GM23338 (cell line): ENCODE measurements around the gene CLNK. TPM values are rescaled to one million over a fixed set of nuclear protein-coding genes. Genes with fewer than 3 reads are reported as not detected.

Experiments
- ATAC-seq: fragments of 200-7000 bp; cut with Tn5 transposase; 3 replicates; pipeline ENCODE4 v1.9.1; 2020
- DNase-seq: peaks from one replicate; pipeline ENCODE4 v3.0.0-alpha.2; 2015; ENCODE audit warnings: low spot score
- H2AFZ ChIP-seq: fragments of 200-600 bp; sonication (generic); 2 replicates; pipeline ENCODE4 v1.8.0; 2016; ENCODE audit warnings: antibody characterized with exemption, mild to moderate bottlenecking, moderate library complexity
- H3F3A ChIP-seq: fragments of 200-600 bp; sonication (generic); replicated peaks from 2 replicates; pipeline ENCODE4 v1.8.0; 2017; ENCODE audit warnings: antibody characterized with exemption, mixed run types, low read depth
- H3K27ac ChIP-seq: fragments of 200-600 bp; sonication (generic); 2 replicates; pipeline ENCODE4 v1.6.1; 2016; ENCODE audit warnings: low read depth
- H3K27me3 ChIP-seq: fragments of 200-600 bp; sonication (generic); 2 replicates; pipeline ENCODE4 v1.8.0; 2016; ENCODE audit warnings: mild to moderate bottlenecking, mixed run types, moderate library complexity; ENCODE audit not compliant: insufficient read depth
- H3K36me3 ChIP-seq: fragments of 200-600 bp; sonication (generic); 2 replicates; pipeline ENCODE4 v1.8.0; 2016; ENCODE audit warnings: mild to moderate bottlenecking; ENCODE audit not compliant: insufficient read depth
- H3K4me1 ChIP-seq: fragments of 200-600 bp; sonication (generic); 2 replicates; pipeline ENCODE4 v1.8.0; 2016; ENCODE audit warnings: mild to moderate bottlenecking, moderate library complexity; ENCODE audit not compliant: insufficient read depth
- H3K4me2 ChIP-seq: fragments of 200-600 bp; sonication (generic); 2 replicates; pipeline ENCODE4 v1.7.1; 2017; ENCODE audit warnings: mixed run types
- H3K4me3 ChIP-seq: fragments of 200-600 bp; sonication (generic); 2 replicates; pipeline ENCODE4 v1.6.1; 2016; ENCODE audit warnings: mixed run types
- H3K79me2 ChIP-seq: fragments of 200-600 bp; sonication (generic); replicated peaks from 2 replicates; pipeline ENCODE4 v1.8.0; 2017; ENCODE audit warnings: mild to moderate bottlenecking; ENCODE audit not compliant: insufficient read depth
- H3K9me2 ChIP-seq: fragments of 200-600 bp; sonication (generic); 2 replicates; pipeline ENCODE4 v1.8.0; 2017; ENCODE audit not compliant: insufficient read depth
- H4K20me1 ChIP-seq: fragments of 200-600 bp; sonication (generic); replicated peaks from 2 replicates; pipeline ENCODE4 v1.8.0; 2017; ENCODE audit warnings: mild to moderate bottlenecking; ENCODE audit not compliant: insufficient read depth
- H3K27ac Mint-ChIP-seq: 2 replicates; pipeline ENCODE4 v1.8.0; 2020; ENCODE audit warnings: inconsistent platforms, mild to moderate bottlenecking, moderate library complexity, mixed read lengths
- H3K27me3 Mint-ChIP-seq: 3 replicates; pipeline ENCODE4 v1.8.0; 2022; ENCODE audit warnings: low read depth, mild to moderate bottlenecking, moderate library complexity, mixed read lengths, inconsistent platforms; ENCODE audit not compliant: insufficient read depth, poor library complexity
- H3K36me3 Mint-ChIP-seq: 3 replicates; pipeline ENCODE4 v1.8.0; 2021; ENCODE audit warnings: low read depth, mild to moderate bottlenecking, inconsistent platforms, moderate library complexity, mixed read lengths
- H3K4me1 Mint-ChIP-seq: 3 replicates; pipeline ENCODE4 v1.8.0; 2020; ENCODE audit warnings: mild to moderate bottlenecking, inconsistent platforms, mixed read lengths
- H3K4me3 Mint-ChIP-seq: 3 replicates; pipeline ENCODE4 v1.8.0; 2021; ENCODE audit warnings: moderate library complexity, mild to moderate bottlenecking, inconsistent platforms, mixed read lengths
- H3K9me3 Mint-ChIP-seq: 3 replicates; pipeline ENCODE4 v1.8.0; 2020; ENCODE audit warnings: moderate library complexity, mild to moderate bottlenecking, inconsistent platforms, mixed read lengths
- CREB1 ChIP-seq: fragments of 250-450 bp; sonication (Bioruptor Pico); IDR thresholded peaks from 2 replicates; pipeline ENCODE4 v1.5.0; 2020; ENCODE audit warnings: low read depth, mild to moderate bottlenecking, moderate library complexity
- CTCF ChIP-seq, 2 experiments: fragments of 200-600 bp in 1 of 2; sonication (generic) in 1 of 2; conservative IDR thresholded peaks; 2 replicates each; pipeline versions ENCODE4 v1.5.1 to v1.6.1; 2016 to 2017; ENCODE audit warnings: antibody characterized with exemption in 2 of 2, low read depth in 2 of 2, mild to moderate bottlenecking in 2 of 2, moderate library complexity in 1 of 2
- EZH2 ChIP-seq: fragments of 200-600 bp; sonication (generic); IDR thresholded peaks from one replicate; pipeline ENCODE4 v1.8.0; 2017; ENCODE audit warnings: antibody characterized with exemption, mild to moderate bottlenecking, low read depth; ENCODE audit not compliant: unreplicated experiment
- EZH2phosphoT487 ChIP-seq: fragments of 200-600 bp; sonication (generic); IDR thresholded peaks from one replicate; pipeline ENCODE4 v1.8.1; 2018; ENCODE audit warnings: antibody characterized with exemption; ENCODE audit not compliant: unreplicated experiment
- JUNB ChIP-seq: IDR thresholded peaks from one replicate; pipeline ENCODE4 v1.6.1; 2016; ENCODE audit warnings: antibody characterized with exemption; ENCODE audit not compliant: unreplicated experiment
- NANOG ChIP-seq: IDR thresholded peaks from 2 replicates; pipeline ENCODE4 v1.6.1; 2016; ENCODE audit warnings: antibody characterized with exemption, borderline replicate concordance
- POLR2AphosphoS5 ChIP-seq: IDR thresholded peaks from 2 replicates; pipeline ENCODE4 v1.6.1; 2016; ENCODE audit warnings: antibody characterized with exemption, low read depth
- STAT1 ChIP-seq: IDR thresholded peaks from one replicate; pipeline ENCODE4 v1.6.1; 2016; ENCODE audit warnings: antibody characterized with exemption; ENCODE audit not compliant: unreplicated experiment
- ZNF114 ChIP-seq: fragments of 250-450 bp; sonication (Bioruptor Pico); IDR thresholded peaks from 2 replicates; pipeline ENCODE4 v1.5.0; 2020; ENCODE audit warnings: mild to moderate bottlenecking, moderate library complexity
- ZNF331 ChIP-seq: fragments of 250-450 bp; sonication (Bioruptor Pico); IDR thresholded peaks from 2 replicates; pipeline ENCODE4 v1.5.0; 2020; ENCODE audit warnings: low read depth, mild to moderate bottlenecking, moderate library complexity
- ZNF462 ChIP-seq: fragments of 250-450 bp; sonication (Bioruptor Pico); IDR thresholded peaks from 2 replicates; pipeline ENCODE4 v1.5.0; 2020; ENCODE audit warnings: mild to moderate bottlenecking, moderate library complexity
- polyA plus RNA-seq: library from polyadenylated mRNA; unstranded; fragments of >200 nt; fragmentation: Nextera tagmentation; extraction: Ambion mirVana; gene quantifications from 2 replicates; pipeline ENCODE4 v1.2.1, GENCODE V29; 2016
- total RNA-seq: library from RNA; depleted of rRNA; stranded (reverse); fragments of >200 nt; shearing (Covaris generic); gene quantifications from 2 replicates; pipeline ENCODE4 v1.2.3, GENCODE V29; 2014

CLNK gene
- total and polyA plus RNA-seq, 2 experiments from 2014 or later, result not detected

- Histone ChIP-seq H3K27ac (no peak overlapping the region), H3K9me2 (peaks cover 2% of the 10 kb centered on the region; the same call in 1 of the 2 replicates), H3K36me3 (no peaks in the 10 kb centered on the region), H4K20me1 (no peaks in the 10 kb centered on the region), H3K4me3 (no peak overlapping the region), H3K4me1 (0 out of 2 replicates have a peak, but pooled peaks cover 4% of the 10 kb centered on the region), H3K27me3 (no peaks in the 10 kb centered on the region), H2AFZ (no peak overlapping the region), H3K4me2 (no peak overlapping the region), H3K79me2 (no peaks in the 10 kb centered on the region), H3F3A (no peaks in the 10 kb centered on the region)
- Mint-ChIP-seq H3K27me3 (peaks cover 7% of the 10 kb centered on the region), H3K4me3 (no peak overlapping the region), H3K36me3 (no peaks in the 10 kb centered on the region), H3K4me1 (peaks cover 12% of the 10 kb centered on the region), H3K9me3 (no peaks in the 10 kb centered on the region), H3K27ac (no peak overlapping the region)
- no peak for TF ChIP-seq CTCF (conservative IDR thresholded peaks at IDR 0.05; ENCODE audit: low read depth in 2 of 2)
- TF ChIP-seq ZNF331 (CRISPR knock-in tag), result no peak
- no peak for TF ChIP-seq EZH2phosphoT487
- TF ChIP-seq POLR2AphosphoS5, result no peak
- no peak for TF ChIP-seq ZNF114 (CRISPR knock-in tag)
- no peak for TF ChIP-seq CREB1 (CRISPR knock-in tag)
- ATAC-seq (no peak), DNase-seq (no peak)
Observed at GRCh38 chr4:10504570-10505179, 179.9 kb downstream of the CLNK start.

GRCh38 chr4:10502717-10503116 is 181.9 kb downstream of the CLNK start:
- H3K27ac Mint-ChIP-seq, result no peak overlapping the region
- Histone ChIP-seq H3K36me3 (no peaks in the 10 kb centered on the region), H3K4me2 (no peak overlapping the region), H3K4me3 (no peak overlapping the region), H3K27me3 (peaks cover 1% of the 10 kb centered on the region), H3F3A (no peaks in the 10 kb centered on the region), H3K79me2 (no peaks in the 10 kb centered on the region), H3K9me2 (peaks cover 2% of the 10 kb centered on the region; the same call in 1 of the 2 replicates), H3K27ac (no peak overlapping the region), H2AFZ (no peak overlapping the region), H4K20me1 (no peaks in the 10 kb centered on the region), H3K4me1 (peaks cover 9% of the 10 kb centered on the region)
- DNase-seq (no peak), ATAC-seq (no peak)
- H3K9me3 Mint-ChIP-seq, result no peaks in the 10 kb centered on the region
- no peak overlapping the region for H3K4me3 Mint-ChIP-seq
- peaks cover 8% of the 10 kb centered on the region for H3K27me3 Mint-ChIP-seq
- H3K36me3 Mint-ChIP-seq, result no peaks in the 10 kb centered on the region
- H3K4me1 Mint-ChIP-seq, result peaks cover 24% of the 10 kb centered on the region
- TF ChIP-seq ZNF331 (CRISPR knock-in tag) (no peak), POLR2AphosphoS5 (no peak), JUNB (no peak), ZNF462 (CRISPR knock-in tag) (no peak), STAT1 (no peak), CTCF (conservative IDR thresholded peaks at IDR 0.05; ENCODE audit: low read depth in 2 of 2) (no peak), EZH2phosphoT487 (no peak), NANOG (no peak), EZH2 (no peak)
